ENCODE results near the gene PAM. TPM values are rescaled to one million over a fixed set of nuclear protein-coding genes. Genes with fewer than 3 reads are reported as not detected.

PAM gene
- total and polyA plus RNA-seq, 2 of the 13 experiments (the other 11 are each of a cell fraction or from before 2014, with no cell fraction given): 20.2 to 79.1 TPM

- TF ChIP-seq ZNF432 (CRISPR knock-in tag; IDR thresholded peaks at IDR 0.05; ENCODE audit: borderline replicate concordance): no peak
- TF ChIP-seq KAT2B (IDR thresholded peaks at IDR 0.05; ENCODE audit: borderline replicate concordance, low read depth, low read length): peak; percentile 96
- no peak for TF ChIP-seq ZNF770 (CRISPR knock-in tag; IDR thresholded peaks at IDR 0.05)
- no peak for TF ChIP-seq KLF6 (CRISPR knock-in tag; IDR thresholded peaks at IDR 0.05)
- TF ChIP-seq MBD4 (IDR thresholded peaks at IDR 0.05; ENCODE audit: borderline replicate concordance, low read length): no peak
- 0 out of 2 replicates have a peak, but pooled peaks have one; percentile 22 for TF ChIP-seq ZFX (CRISPR knock-in tag; IDR thresholded peaks at IDR 0.05; ENCODE audit: low read depth)
- peak; percentile 44; the same call in 1 of the 2 replicates for TF ChIP-seq YEATS4 (CRISPR knock-in tag; IDR thresholded peaks at IDR 0.05; ENCODE audit: borderline replicate concordance)
- TF ChIP-seq HNF4A (CRISPR knock-in tag; IDR thresholded peaks at IDR 0.05): peak; percentile 78
- TF ChIP-seq ZNF768 (CRISPR knock-in tag; IDR thresholded peaks at IDR 0.05): no peak
- peak; percentile 70; the same call in 1 of the 2 replicates for TF ChIP-seq ESRRA (CRISPR knock-in tag; IDR thresholded peaks at IDR 0.05; ENCODE audit: low read depth)
- TF ChIP-seq JDP2 (CRISPR knock-in tag; IDR thresholded peaks at IDR 0.05; ENCODE audit: borderline replicate concordance): no peak
- TF ChIP-seq THAP9 (CRISPR knock-in tag; IDR thresholded peaks at IDR 0.05; ENCODE audit: borderline replicate concordance): no peak
- TF ChIP-seq TCF7L2 (IDR thresholded peaks at IDR 0.05; ENCODE audit: low read depth, low read length): no peak
- TF ChIP-seq ASH2L (IDR thresholded peaks at IDR 0.05; ENCODE audit: insufficient read length, low read depth, low read length): no peak
- TF ChIP-seq ARID4A (CRISPR knock-in tag; IDR thresholded peaks at IDR 0.05; ENCODE audit: borderline replicate concordance): peak; percentile 29; the same call in 1 of the 2 replicates
- TF ChIP-seq CEBPZ (IDR thresholded peaks at IDR 0.05; ENCODE audit: low read length): no peak
- no peak for TF ChIP-seq NFE2L1 (CRISPR knock-in tag; IDR thresholded peaks at IDR 0.05; ENCODE audit: borderline replicate concordance)
- TF ChIP-seq ZNF850 (CRISPR knock-in tag; conservative IDR thresholded peaks at IDR 0.05): no peak
Measured at GRCh38 chr5:102796009-102796408, 40.9 kb downstream of the PAM start (continued).
